HG03045 (cell line): ENCODE data around the gene PALD1.

ENCODE experiments used
- ATAC-seq: cut with Tn5 transposase; IDR thresholded peaks from one replicate; pipeline ENCODE4 v1.9.1; 2021; ENCODE audit warnings: mild to moderate bottlenecking, moderate library complexity; ENCODE audit not compliant: unreplicated experiment

Gene PALD1

GRCh38 chr10:70457759-70458305, 20.7 kb upstream of the PALD1 start:
- no peak for ATAC-seq

GRCh38 chr10:70458329-70459060, 20.1 kb upstream of the PALD1 start:
- no peak for ATAC-seq

GRCh38 chr10:70459061-70459773, 19.4 kb upstream of the PALD1 start:
- ATAC-seq: no peak

- no peak for ATAC-seq
Observed at GRCh38 chr10:70459774-70460490, 18.6 kb upstream of the PALD1 start.

- ATAC-seq: no peak
Observed at GRCh38 chr10:70461397-70462348, 16.9 kb upstream of the PALD1 start.

- ATAC-seq: no peak
Observed at GRCh38 chr10:70462349-70462984, 16.1 kb upstream of the PALD1 start.

GRCh38 chr10:70465278-70465677, 13.3 kb upstream of the PALD1 start:
- ATAC-seq: no peak

GRCh38 chr10:70465832-70466231, 12.7 kb upstream of the PALD1 start:
- no peak for ATAC-seq

- ATAC-seq: no peak
Observed at GRCh38 chr10:70466951-70467350, 11.6 kb upstream of the PALD1 start.

- ATAC-seq: no peak
Observed at GRCh38 chr10:70472799-70473454, 5.6 kb upstream of the PALD1 start.

GRCh38 chr10:70474780-70475179, 3.8 kb upstream of the PALD1 start:
- ATAC-seq: no peak

- ATAC-seq: no peak
Observed at GRCh38 chr10:70475661-70476060, 2.9 kb upstream of the PALD1 start.

- no peak for ATAC-seq
Observed at GRCh38 chr10:70476249-70477035, 2.1 kb upstream of the PALD1 start.

- no peak for ATAC-seq
Observed at GRCh38 chr10:70477661-70478162, 855 bp upstream of the PALD1 start.

- ATAC-seq: no peak
Observed at GRCh38 chr10:70479165-70479581, 606 bp downstream of the PALD1 start.

- ATAC-seq: no peak
Observed at GRCh38 chr10:70479626-70480238, 1.2 kb downstream of the PALD1 start.

GRCh38 chr10:70480239-70480861, 1.8 kb downstream of the PALD1 start:
- ATAC-seq: no peak

- ATAC-seq: no peak
Observed at GRCh38 chr10:70481105-70481504, 2.5 kb downstream of the PALD1 start.
